HepG2 (cell line): ENCODE measurements around the gene MLST8. TPM values are rescaled to one million over a fixed set of nuclear protein-coding genes. Genes with fewer than 3 reads are reported as not detected.

Experiments used
- ATF2 ChIP-seq: sonication (generic); formaldehyde crosslinking; IDR thresholded peaks from 2 replicates; pipeline ENCODE4 v1.4.0; 2020; ENCODE audit warnings: missing genetic modification reagents
- GTF3A ChIP-seq: sonication (generic); formaldehyde crosslinking; conservative IDR thresholded peaks from 2 replicates; pipeline ENCODE4 v1.4.0; 2020; ENCODE audit warnings: mild to moderate bottlenecking, missing genetic modification reagents
- KIAA2018 ChIP-seq: sonication (generic); formaldehyde crosslinking; IDR thresholded peaks from 2 replicates; pipeline ENCODE4 v1.5.0; 2020; ENCODE audit warnings: mild to moderate bottlenecking, missing genetic modification reagents, borderline replicate concordance
- NR0B2 ChIP-seq: sonication (generic); formaldehyde crosslinking; IDR thresholded peaks from 2 replicates; pipeline ENCODE4 v1.4.0; 2020; ENCODE audit warnings: mild to moderate bottlenecking, missing genetic modification reagents
- PHF21A ChIP-seq: sonication (generic); formaldehyde crosslinking; IDR thresholded peaks from 2 replicates; pipeline ENCODE4 v1.5.0; 2020; ENCODE audit warnings: mild to moderate bottlenecking, missing genetic modification reagents
- RAD51 ChIP-seq: fragments of 450-650 bp; IDR thresholded peaks from 2 replicates; pipeline ENCODE4 v1.6.1; 2016; ENCODE audit warnings: borderline replicate concordance
- SMC3 ChIP-seq: IDR thresholded peaks from 2 replicates; pipeline ENCODE4 v1.6.1; 2011; ENCODE audit warnings: low read length, improper control_type of control experiment
- SP2 ChIP-seq: sonication (generic); formaldehyde crosslinking; IDR thresholded peaks from 2 replicates; pipeline ENCODE4 v1.5.1; 2020; ENCODE audit warnings: mild to moderate bottlenecking, missing genetic modification reagents
- ZBTB8A ChIP-seq: sonication (generic); formaldehyde crosslinking; IDR thresholded peaks from 2 replicates; pipeline ENCODE4 v1.4.0; 2020; ENCODE audit warnings: mild to moderate bottlenecking, low read depth, missing genetic modification reagents, borderline replicate concordance
- ZNF230 ChIP-seq: sonication (generic); formaldehyde crosslinking; IDR thresholded peaks from 2 replicates; pipeline ENCODE4 v1.4.0; 2020; ENCODE audit warnings: mild to moderate bottlenecking, missing genetic modification reagents
- ZNF337 ChIP-seq: sonication (generic); formaldehyde crosslinking; IDR thresholded peaks from 2 replicates; pipeline ENCODE4 v1.5.1; 2020; ENCODE audit warnings: missing genetic modification reagents, low read depth, mild to moderate bottlenecking, borderline replicate concordance
- ZNF484 ChIP-seq: sonication (generic); formaldehyde crosslinking; IDR thresholded peaks from 2 replicates; pipeline ENCODE4 v1.5.1; 2020; ENCODE audit warnings: mild to moderate bottlenecking, low read depth, missing genetic modification reagents, borderline replicate concordance
- ZNF567 ChIP-seq: sonication (generic); formaldehyde crosslinking; IDR thresholded peaks from 2 replicates; pipeline ENCODE4 v1.8.1; 2023; ENCODE audit warnings: mild to moderate bottlenecking, missing genetic modification reagents, borderline replicate concordance
- ZNF713 ChIP-seq: sonication (generic); formaldehyde crosslinking; IDR thresholded peaks from 2 replicates; pipeline ENCODE4 v1.4.0; 2020; ENCODE audit warnings: mild to moderate bottlenecking, missing genetic modification reagents
- ZNF790 ChIP-seq: sonication (generic); formaldehyde crosslinking; IDR thresholded peaks from 2 replicates; pipeline ENCODE4 v1.8.0; 2022; ENCODE audit warnings: missing genetic modification reagents, mild to moderate bottlenecking, borderline replicate concordance
- polyA plus RNA-seq, 8 experiments: library from polyadenylated mRNA; depleted of rRNA in 3 of 8; stranded (reverse) in 7 of 8; unstranded in 1 of 8; fragments of >200 nt; fragmentation: Illumina TruSeq in 4 of 8; extraction: Trizol in 4 of 8; gene quantifications; 2 replicates each; pipeline versions ENCODE4 v1.2.1 to v1.2.3, GENCODE V29; 2011 to 2016; ENCODE audit warnings: low read depth in 4 of 8, missing spikeins in 1 of 8, mixed read lengths in 1 of 8; ENCODE audit not compliant: insufficient read depth in 1 of 8
- total RNA-seq, 5 experiments: library from RNA; depleted of rRNA; stranded (reverse); fragments of >200 nt; fragmentation: Illumina TruSeq; extraction: Trizol; gene quantifications; 2 replicates each; pipeline ENCODE4 v1.2.3, GENCODE V29; 2016; ENCODE audit warnings: low read depth in 1 of 5

MLST8 gene
- total and polyA plus RNA-seq, 2 of the 13 experiments (the other 11 are each of a cell fraction or from before 2014, with no cell fraction given), result 30.8 to 72.7 TPM

- no peak for TF ChIP-seq KIAA2018 (CRISPR knock-in tag)
- TF ChIP-seq SP2 (CRISPR knock-in tag), result peak; percentile 23; the same call in 1 of the 2 replicates
- no peak for TF ChIP-seq ZNF713
- no peak for TF ChIP-seq ZNF567 (CRISPR knock-in tag)
- TF ChIP-seq PHF21A (CRISPR knock-in tag), result peak; percentile 69
- TF ChIP-seq RAD51, result no peak
- peak; percentile 7; the same call in 1 of the 2 replicates for TF ChIP-seq ZNF230 (CRISPR knock-in tag)
- TF ChIP-seq ZNF790 (CRISPR knock-in tag), result no peak
- TF ChIP-seq ZNF484 (CRISPR knock-in tag), result no peak
- TF ChIP-seq NR0B2, result peak; percentile 55; the same call in 1 of the 2 replicates
- TF ChIP-seq ZNF337 (CRISPR knock-in tag), result 0 out of 2 replicates have a peak, but pooled peaks have one; percentile 48
- TF ChIP-seq SMC3, result no peak
- TF ChIP-seq ZBTB8A (CRISPR knock-in tag), result peak; percentile 22; the same call in 1 of the 2 replicates
- TF ChIP-seq GTF3A (CRISPR knock-in tag), result 0 out of 2 replicates have a peak, but pooled peaks have one; percentile 57
- peak; percentile 88; the same call in 1 of the 2 replicates for TF ChIP-seq ATF2 (CRISPR knock-in tag)
Observed at GRCh38 chr16:2223221-2223941, 18.1 kb downstream of the MLST8 start, which contains the start of gene E4F1 (continued).
